AG09319 (cell line): ENCODE data around the gene SGPP2.
"Not testable (repeated sequence)": the region's sequence is repeated elsewhere in the genome, so short reads cannot be mapped to it uniquely, and the experiment has no call there.

ENCODE experiments used
- DNase-seq: peaks from one replicate; pipeline ENCODE4 v3.0.0-alpha.2; 2010; ENCODE audit warnings: low read depth; ENCODE audit errors: extremely low read depth
- CTCF ChIP-seq: IDR thresholded peaks from 2 replicates; pipeline ENCODE4 v1.5.1; 2011; ENCODE audit warnings: low read depth, mild to moderate bottlenecking, inconsistent platforms, low read length, moderate library complexity

The SGPP2 gene

GRCh38 chr2:222575618-222576017 is 151.3 kb downstream of the SGPP2 start:
- no peak for TF ChIP-seq CTCF
- no peak for DNase-seq

GRCh38 chr2:222576171-222577081 is 152.1 kb downstream of the SGPP2 start:
- TF ChIP-seq CTCF, result no peak
- no peak for DNase-seq

GRCh38 chr2:222577341-222577740 is 153.0 kb downstream of the SGPP2 start:
- TF ChIP-seq CTCF, result no peak
- no peak for DNase-seq

- peak; percentile 4 for TF ChIP-seq CTCF
- no peak for DNase-seq
These were observed 158.6 kb downstream of the SGPP2 start for GRCh38 chr2:222582928-222583327.

GRCh38 chr2:222584589-222584988 is 160.2 kb downstream of the SGPP2 start:
- DNase-seq, result not testable (repeated sequence)

- TF ChIP-seq CTCF, result no peak
These were observed 167.3 kb downstream of the SGPP2 start for GRCh38 chr2:222591661-222592060.

GRCh38 chr2:222592176-222592575 is 167.8 kb downstream of the SGPP2 start:
- no peak for DNase-seq
- TF ChIP-seq CTCF, result no peak

More at GRCh38 chr2:222591661-222592060, 167.3 kb downstream of the SGPP2 start:
- no peak for DNase-seq

GRCh38 chr2:222594679-222595078 is 170.3 kb downstream of the SGPP2 start:
- DNase-seq, result no peak

More at GRCh38 chr2:222594679-222595078, 170.3 kb downstream of the SGPP2 start:
- no peak for TF ChIP-seq CTCF
